GM18858 (cell line): ENCODE measurements around the gene FAM241A.
A peak's percentile ranks its signal among the peaks of the same experiment; 100 is the strongest.

ENCODE experiments used
- ATAC-seq: cut with Tn5 transposase; IDR thresholded peaks from one replicate; pipeline ENCODE4 v1.9.1; 2021; ENCODE audit not compliant: unreplicated experiment

The FAM241A gene

DNA sequence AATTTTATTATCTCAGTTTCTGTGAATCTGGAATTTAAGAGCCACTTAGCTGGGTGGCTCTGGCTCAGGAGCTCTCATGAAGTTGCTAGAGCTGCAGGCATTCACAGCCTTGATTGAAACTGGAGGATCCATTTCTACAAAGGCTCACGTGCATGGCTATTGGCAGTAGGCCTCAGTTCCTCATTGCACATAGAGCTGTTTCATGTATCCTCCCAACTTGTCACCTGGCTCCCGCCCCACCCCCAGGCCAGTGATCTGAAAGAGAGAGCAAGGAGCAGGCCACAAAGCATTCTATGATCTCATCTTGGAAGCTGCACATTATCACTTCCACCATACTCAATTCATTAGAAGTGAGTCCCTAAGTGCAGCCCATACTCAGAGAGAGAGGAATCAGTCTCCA lies 67.8 kb downstream of the FAM241A start:
- no peak for ATAC-seq

DNA sequence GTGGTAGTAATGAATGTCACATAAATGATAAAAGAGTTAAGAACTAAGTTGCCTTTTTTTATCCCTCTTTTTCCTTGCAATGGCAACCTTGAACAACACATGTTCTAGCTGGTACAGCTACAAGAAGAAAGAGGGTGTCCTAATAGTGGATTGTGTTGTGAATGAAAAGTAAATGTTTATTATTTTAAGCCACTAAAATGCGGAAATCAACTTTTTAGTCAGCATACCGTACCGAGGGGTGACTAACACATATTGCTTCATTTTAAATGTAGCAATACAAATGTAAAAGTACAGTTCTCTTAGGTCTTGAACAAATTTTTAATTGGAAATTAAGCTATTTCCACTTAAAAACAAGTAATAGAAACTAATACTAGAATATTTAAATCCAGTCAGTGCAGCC lies 68.6 kb downstream of the FAM241A start:
- ATAC-seq: no peak

DNA sequence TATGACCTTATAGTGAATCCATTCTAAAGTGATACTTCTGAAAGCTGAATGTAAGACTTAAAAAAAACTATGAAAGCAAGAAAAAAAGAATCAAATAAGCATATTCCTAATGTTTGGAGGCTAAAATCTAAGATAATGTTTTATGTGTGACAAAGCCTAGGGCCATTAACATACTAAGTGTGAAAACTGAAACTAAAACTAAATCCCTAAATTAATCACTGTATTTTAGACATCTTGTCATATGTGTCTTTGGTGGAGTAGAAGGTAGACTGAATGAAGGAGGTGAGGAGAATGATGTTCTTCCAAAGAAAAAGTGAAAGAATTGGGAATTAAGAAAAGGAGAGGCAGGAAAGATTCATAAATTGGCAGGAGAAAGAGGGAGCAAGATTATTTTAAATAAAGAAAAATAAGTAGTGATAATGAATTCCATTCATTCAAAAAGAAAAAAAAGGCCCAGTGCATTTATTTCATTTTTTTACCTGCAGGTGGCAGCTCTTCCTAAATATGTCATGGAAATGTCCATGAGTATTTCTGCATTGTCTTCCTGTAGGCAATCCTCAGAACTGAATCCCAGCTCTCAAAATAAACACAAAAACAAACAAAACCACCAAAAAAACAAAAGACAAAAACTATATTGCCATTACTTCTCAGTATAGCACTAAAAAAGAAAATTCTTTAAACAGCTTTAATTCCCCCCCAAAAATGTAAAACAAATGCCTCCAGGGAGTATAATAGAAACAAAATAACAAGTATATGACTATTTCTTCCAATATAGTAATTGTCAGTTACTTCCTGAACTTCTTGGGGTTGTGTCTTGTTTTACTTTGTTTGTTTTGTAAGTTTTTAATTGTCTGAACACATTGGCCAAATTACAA lies 69.4 kb downstream of the FAM241A start:
- no peak for ATAC-seq

DNA sequence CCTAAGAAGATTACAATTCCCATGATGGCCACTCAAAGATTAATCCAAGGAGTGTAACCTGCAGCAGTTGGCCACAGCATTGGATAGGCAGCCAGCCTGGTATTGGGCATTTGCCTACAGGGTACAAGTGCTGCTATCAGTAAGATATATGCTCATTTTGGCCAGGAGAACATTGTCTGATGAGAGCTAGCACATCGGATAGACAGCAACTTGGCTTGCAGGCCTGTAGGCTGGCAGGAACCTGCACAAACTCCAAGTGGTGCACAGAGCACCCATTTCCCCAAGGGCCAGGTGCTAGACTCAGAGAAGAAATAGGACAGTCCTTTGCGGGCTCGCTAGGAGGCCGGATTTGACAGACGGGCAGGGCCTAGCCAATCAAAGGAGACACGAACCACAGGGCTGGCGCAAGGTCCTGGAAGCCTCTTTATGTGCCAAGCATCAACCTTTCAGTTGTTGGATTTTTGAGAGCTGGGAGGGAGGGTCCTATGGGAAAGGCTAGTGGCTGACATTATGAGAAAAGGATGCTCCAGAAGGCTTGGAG lies 74.6 kb downstream of the FAM241A start:
- ATAC-seq: no peak

DNA sequence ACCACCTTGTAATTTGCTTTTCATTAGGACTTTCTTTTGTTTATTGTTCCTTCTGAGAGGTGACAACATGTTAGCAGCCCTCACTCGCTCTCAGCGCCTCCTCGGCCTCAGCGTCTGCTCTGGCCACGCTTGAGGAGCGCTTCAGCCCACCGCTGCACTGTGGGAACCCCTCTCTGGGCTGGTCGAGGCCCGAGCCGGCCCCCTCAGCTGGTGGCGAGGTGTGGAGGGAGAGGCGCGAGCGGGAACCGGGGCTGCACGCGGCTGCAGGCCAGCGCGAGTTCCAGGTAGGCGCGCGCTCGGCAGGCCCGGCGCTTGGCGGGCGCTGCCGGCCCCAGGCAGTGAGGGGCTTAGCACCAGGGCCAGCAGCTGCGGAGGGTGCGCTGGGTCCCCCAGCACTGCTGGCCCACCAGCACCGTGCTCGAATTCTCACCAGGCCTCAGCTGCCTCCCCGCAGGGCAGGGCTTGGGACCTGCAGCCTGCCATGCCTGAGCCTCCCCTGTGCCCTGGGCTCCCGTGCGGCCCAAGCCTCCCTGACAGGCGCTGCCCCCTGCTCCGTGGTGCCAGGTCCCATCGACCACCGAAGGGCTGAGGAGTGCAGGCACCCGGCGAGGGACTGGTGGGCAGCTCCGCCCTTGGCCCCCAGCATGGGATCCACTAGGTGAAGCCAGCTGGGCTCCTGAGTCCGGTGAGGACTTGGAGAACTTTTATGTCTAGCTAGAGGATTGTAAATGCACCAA lies 77.1 kb downstream of the FAM241A start:
- ATAC-seq: no peak

DNA sequence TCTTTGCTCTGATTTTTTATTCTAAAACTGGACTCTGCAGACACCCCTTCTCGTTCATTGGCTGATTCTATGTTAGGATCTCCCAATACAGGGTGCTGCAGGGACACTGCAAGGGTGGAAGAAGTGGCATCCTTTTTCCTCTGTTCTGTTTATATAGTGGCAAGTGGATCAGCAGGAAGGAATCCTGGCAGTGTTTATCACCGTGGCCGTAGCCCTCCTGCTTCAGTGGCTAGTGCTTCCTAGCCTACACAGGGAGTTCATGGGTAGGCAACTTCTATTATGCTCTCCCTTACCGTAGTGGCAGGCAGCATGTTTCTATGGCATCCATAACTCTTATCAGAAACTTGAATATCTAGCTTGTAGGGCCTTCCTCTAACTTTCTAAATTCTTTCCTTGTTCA lies 79.9 kb downstream of the FAM241A start:
- no peak for ATAC-seq

DNA sequence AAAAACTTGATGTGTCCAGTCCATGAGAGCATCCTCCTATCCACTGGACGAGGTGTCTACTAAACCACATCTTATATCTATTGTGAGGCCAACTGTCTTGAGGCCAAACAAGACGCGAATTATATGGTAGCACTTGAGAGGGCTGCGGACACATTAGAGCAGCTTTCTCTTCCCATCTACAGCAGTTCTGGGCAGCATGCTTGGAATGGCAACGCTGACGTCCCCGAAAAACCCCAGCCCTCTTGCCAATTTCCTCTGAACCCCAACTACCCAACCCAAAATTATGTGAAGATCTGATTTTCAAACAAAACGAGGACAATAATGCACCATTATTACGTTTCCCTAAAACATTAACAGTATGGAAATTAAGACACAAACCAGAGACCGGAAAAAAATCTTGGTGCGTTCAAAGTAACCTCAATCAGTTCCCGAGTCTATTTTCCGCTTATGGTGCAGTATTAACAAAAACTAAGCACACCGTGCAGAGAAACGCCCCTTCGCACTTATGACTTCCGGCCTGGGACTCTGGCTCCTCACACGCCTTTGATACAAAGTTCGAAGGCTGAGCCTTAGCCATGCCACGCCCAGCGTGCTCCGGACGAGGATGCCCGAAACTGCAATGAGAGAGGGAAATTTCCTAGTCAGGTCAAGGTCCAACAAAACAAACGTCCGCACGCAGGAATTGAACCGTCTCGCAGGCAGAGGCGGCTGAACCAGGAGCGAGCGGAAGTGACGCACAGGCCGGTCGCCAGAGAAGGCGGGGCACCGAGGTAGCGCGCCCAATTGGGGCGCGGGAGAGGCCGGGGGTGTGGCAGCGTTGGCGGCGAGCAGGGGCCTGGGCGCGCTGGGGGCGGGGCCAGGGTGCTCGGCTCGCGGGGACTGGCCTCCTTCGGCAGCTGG lies 85.9 kb downstream of the FAM241A start:
- ATAC-seq: peak; percentile 76

DNA sequence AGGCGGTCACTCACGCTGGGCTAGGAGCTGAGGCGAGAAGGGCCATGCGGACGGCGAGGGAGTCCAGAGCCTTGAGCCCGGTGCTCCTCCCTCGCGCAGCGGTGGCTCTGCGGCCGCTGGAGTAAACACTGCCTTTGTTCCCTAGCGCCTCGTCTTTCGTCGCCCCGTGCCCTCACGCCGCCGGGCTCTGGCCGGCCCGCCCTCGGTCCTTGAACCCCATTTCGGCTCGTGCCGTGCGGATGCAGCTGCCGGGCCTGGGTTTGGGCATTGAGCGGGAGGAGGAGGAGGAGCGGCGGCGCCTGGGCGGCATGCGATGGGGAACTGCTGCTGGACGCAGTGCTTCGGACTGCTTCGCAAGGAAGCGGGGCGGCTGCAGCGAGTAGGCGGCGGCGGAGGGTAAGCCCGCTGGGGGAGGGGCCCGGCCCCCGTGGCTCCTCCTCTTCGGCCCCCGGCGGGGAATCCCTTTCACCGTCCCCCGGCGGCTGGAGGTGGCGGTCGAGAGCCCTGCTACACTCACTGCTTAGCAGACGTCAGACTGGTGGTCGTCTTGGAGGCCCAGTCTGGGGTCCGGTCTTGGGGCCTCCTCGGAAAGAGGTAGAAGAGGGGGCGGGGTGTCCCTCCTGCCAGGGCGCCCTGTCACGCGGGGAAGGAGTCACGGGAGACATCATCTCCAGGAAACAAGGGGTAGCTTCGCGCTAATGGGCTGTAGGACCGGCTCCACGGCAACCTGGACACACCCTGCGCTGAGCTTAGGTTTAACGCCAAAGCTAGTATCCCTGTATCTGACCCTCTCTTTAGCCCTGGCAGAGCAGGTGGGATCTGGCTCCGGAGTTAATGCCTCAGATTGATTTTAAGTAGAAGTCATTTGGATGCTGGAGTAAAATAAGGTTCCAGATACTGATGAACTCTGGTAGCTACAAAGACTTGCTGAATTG lies 86.8 kb downstream of the FAM241A start, which contains the start of gene AP1AR:
AP1AR (plus strand) TSS at position 9 of the 935 bp plus-strand sequence; CDS start at position 314, 305 bp downstream.
- peak; percentile 35 for ATAC-seq

DNA sequence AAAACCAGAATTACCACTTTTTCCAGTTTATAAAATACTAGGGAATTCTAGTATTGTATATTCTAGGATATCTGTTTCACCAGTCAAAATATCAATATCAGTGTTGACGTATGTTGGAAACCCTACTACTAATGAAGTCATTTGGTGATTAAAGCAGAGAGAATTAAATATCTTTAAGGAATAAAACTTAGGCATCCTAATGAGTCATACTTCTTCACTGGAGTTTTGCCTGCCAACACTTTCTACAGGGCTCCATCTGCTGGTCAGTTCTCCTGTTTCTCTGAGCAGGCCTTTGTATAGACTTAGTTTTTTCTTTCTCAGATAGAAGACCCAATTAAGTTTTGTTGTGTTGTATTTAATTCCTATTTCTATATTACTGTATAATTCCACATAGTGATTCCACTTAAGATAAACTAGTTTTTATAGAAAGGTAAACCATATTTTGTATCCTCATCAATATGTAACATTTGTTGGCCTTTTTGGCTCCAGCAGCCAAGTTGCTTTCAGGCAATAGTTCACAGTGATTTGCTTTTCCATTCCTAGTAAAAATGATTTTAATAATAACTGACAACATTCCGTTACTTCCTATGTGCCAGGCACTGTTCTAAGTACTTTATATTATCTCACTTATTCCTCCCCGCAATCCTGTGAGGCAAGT lies 89.8 kb downstream of the FAM241A start:
- ATAC-seq: no peak

DNA sequence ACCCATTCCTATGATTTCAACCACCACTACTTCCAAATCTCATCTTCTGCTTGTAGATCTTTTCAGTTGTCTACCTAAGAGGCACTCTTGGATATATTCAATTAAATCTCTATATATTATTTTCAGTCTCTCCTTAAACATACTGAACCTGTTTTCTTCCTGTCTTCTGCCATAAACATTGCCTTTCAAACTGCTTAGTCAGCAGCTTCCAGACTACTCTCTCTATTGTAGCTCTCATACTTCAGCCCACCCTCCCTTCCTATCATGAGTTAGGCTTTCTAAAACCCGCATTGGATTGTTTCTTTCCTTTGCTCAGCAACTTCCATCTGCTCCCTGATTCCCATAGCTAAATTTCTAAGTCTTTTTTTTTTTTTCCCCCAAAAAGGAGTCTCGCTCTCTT lies 90.8 kb downstream of the FAM241A start:
- ATAC-seq: no peak

DNA sequence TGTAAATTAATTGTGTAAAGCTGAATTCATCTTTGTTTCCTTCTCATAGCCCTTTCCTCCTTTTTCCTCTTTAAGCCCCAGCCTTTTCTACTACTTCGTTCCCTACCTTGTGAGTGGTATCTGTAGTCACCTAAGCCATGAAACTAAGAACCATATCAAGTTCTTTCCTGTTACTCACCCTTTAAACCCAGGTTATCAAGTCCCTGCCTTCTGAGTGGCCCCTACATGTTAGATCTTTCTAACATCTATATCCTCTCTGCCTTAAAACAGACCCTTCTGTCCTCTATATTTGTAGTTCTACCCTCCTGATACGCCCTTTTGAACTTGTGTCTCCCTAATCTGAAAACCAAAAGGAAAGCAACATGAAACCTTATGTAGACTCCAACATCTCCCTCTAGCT lies 93.6 kb downstream of the FAM241A start:
- ATAC-seq: no peak
